Activated CD4-positive, alpha-beta T cell treated with anti-CD3 and anti-CD28 coated beads, Interleukin-2, amount 50 U/mL, for 16 hours (primary cell): ENCODE data around the gene ATP5F1D.

Experiments
- DNase-seq: peaks from one replicate; pipeline ENCODE4 v3.0.0-alpha.2; 2020

ATP5F1D gene

GRCh38 chr19:1284293-1284978, 42.9 kb downstream of the ATP5F1D start:
- no peak for DNase-seq

GRCh38 chr19:1284979-1285736, 43.6 kb downstream of the ATP5F1D start:
- no peak for DNase-seq

DNA sequence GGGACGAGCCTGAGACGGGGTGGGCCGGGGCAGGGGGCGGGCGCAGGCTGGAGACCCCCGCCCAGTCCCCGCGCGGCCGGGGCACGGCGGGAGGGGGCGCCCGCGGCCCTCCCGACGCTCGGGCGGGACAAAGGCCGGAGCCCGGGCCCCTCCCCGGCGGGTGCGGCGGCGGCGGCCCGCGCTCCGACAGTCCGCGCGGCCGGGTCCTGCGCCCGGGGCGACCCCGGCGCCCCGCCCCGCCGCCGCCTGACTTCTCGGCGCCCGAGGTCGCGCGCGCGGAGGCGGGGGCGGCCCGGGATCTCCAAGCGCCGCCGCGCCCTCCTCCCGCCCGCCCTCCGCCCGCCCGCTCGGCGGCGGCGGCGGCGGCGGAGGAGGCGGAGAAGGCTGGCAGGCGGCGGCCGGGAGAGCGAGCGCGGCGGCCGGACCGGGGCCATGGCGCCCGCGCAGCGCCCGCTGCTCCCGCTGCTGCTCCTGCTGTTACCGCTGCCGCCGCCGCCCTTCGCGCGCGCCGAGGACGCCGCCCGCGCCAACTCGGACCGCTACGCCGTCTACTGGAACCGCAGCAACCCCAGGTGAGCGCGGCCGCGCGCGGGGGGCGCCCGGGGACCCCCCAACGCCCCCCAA, 44.3 kb downstream of the ATP5F1D start, which contains the start of gene EFNA2:
Gene EFNA2 (plus strand): TSS at position 137 of the 624 bp plus-strand sequence. CDS start 296 bp downstream, at position 433.
- DNase-seq: no peak

GRCh38 chr19:1286487-1287353, 45.2 kb downstream of the ATP5F1D start:
- no peak for DNase-seq

DNA sequence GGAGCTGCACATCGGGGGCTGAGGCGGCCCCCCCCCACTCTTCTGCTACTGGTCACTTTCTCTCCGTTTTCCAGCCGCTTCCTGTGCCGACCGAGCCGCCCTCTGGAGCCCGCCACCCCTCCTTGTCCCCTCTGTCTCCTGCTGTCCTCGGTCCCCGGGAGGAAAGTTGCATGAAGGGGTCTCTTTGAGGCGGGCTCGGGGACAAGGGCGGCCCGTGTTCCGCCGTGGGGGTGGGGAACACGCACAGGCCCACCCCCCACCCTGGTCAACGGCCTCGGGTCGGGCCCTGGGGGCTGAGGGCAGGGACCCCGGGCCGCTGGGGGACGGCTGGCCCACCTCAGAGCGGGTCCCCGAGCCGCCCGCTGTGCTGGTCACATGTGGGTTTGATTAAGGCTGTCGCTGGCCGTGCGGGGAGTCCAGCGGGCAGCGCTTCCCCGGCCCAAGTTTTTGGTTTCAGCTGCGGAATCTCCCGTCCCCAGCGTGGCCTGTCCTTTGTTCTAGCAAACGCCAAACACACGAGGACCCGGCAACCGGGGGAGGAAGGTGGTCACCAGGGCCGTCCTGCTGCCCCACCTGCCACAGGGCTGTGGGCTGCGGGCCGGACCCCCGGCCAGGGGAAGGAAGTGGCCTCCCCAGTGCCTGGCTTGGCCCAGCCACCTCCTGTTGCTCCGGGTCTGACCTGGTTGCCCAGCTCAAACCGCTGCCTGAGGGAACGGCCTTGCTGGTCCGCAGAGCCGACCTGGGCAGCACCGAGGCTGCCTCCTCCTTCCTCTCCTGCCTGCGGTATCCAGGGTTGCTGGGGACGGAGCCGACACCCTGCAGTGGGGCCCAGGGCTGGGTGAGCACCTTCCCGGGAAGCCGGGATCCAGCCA, 46.0 kb downstream of the ATP5F1D start:
- DNase-seq: no peak

DNA sequence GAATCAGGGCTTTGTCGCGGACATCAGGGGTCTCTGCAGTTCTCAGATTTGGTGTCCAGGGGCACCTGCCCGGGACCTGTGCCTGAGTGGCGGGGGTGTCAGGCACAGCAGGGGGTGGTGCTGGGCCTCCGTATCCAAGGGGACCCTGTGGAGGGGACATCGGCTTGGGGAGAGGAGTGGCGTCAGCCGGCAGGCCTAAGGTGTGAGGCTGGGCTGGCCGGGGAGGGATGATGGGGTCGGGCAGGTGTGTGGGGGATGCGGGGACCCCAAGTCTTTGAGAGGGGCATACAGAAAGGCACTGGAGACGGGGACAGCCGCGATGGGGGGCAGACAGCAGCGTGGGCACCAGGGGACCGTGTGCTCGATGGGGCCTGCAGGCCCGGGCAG, 46.7 kb downstream of the ATP5F1D start:
- DNase-seq: no peak

GRCh38 chr19:1288833-1289685, 47.5 kb downstream of the ATP5F1D start:
- no peak for DNase-seq

- DNase-seq: no peak
These were observed 48.1 kb downstream of the ATP5F1D start for GRCh38 chr19:1289686-1290025.

GRCh38 chr19:1290196-1290702, 48.7 kb downstream of the ATP5F1D start:
- DNase-seq: no peak

- DNase-seq: no peak
These were observed 49.4 kb downstream of the ATP5F1D start for GRCh38 chr19:1290703-1291651.

- DNase-seq: no peak
These were observed 50.3 kb downstream of the ATP5F1D start for GRCh38 chr19:1291761-1292418.

DNA sequence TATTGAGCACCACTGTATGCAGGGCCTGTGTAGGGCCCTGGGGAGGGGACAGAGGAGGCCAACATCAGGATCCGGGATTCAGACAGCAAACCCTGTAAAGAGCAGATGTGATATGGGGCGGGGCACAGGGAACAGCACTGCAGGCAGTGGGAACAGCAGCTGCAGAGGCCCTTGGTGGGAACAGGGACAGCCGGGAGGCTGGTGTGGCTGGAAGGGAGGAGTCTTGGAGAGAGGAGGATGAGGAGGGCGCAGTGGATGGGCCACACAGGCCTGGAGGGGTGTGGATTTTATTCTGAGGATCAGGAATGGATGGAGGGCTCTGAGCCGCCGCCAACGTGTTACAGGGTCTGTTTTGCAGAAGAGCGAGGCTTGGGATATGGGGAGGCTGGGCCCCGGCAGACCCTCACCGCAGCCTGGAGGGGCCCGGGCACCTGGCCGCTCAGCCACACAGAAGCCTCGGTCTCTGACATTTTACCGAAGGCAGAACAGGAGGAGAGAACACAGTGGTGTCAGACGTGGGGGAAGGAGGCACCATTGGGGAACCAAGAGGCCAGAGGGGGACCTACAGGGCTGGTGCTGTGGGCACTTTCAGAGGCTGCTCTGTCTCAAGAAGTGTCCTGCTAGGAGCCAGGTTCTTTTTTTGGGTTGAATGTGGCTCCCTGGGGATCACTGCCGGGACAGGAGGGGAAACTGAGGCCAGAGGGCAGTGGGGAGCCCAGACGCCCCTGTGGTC, 51.0 kb downstream of the ATP5F1D start:
- DNase-seq: no peak

GRCh38 chr19:1293782-1294604, 52.4 kb downstream of the ATP5F1D start:
- no peak for DNase-seq
